Activated T-cell treated with anti-CD3 and anti-CD28 coated beads for 4 hours (primary cell): ENCODE results near the gene PLS3.
"Not testable (repeated sequence)": the region's sequence is repeated elsewhere in the genome, so short reads cannot be mapped to it uniquely, and the experiment has no call there.

ENCODE experiments used
- DNase-seq: peaks from one replicate; pipeline ENCODE4 v3.0.0-alpha.2; 2020

PLS3 gene, protein sequence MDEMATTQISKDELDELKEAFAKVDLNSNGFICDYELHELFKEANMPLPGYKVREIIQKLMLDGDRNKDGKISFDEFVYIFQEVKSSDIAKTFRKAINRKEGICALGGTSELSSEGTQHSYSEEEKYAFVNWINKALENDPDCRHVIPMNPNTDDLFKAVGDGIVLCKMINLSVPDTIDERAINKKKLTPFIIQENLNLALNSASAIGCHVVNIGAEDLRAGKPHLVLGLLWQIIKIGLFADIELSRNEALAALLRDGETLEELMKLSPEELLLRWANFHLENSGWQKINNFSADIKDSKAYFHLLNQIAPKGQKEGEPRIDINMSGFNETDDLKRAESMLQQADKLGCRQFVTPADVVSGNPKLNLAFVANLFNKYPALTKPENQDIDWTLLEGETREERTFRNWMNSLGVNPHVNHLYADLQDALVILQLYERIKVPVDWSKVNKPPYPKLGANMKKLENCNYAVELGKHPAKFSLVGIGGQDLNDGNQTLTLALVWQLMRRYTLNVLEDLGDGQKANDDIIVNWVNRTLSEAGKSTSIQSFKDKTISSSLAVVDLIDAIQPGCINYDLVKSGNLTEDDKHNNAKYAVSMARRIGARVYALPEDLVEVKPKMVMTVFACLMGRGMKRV

DNA sequence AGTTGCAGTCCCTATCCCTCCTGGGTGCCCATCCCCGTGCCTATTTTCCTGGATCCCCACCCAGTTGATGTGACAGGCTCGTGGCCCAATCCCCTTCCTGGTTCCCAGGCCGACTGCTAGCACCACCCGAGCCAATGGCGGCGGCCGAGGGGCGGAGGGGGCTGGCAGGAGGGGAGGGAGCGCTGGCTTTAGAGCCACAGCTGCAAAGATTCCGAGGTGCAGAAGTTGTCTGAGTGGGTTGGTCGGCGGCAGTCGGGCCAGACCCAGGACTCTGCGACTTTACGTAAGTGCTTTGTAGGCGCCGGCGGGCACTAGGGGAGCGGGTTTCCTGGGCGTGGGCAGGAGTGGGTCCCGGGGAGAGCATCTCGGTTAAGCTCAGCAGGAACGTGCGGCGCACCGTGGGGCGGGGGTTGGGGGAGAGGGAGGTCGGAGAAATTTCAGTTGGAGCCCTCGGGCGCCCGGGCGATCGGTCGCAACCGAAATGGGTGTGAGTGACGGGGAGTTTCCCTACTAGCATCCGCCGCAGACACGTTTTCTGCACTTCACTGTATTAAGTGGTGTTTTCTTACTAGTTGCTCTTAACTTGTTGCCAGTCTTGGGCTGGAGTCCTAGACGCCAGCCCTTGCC lies at the start of gene PLS3:
Gene PLS3, plus strand, starts transcription at position 197 of the 627 bp plus-strand sequence. CDS start 49,077 bp downstream, outside the sequence.
- DNase-seq: no peak

DNA sequence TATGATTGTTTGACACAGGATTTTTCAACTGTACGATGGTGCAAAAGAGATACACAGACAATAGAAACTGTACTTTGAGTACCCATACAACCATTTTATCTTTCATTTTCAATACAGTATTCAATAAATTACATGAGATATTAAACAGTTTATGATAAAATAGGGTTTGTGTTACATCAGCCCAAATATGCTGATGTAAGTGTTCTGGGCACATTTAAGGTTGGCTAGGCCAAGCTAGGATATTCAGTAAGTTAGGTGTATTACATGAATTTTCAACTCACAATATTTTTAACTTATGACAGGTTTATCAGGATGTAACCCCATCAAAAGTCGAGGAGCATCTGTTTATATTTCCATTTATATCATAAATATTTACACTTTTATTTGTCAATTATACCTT lies 42.9 kb upstream of the PLS3 start:
- no peak for DNase-seq

DNA sequence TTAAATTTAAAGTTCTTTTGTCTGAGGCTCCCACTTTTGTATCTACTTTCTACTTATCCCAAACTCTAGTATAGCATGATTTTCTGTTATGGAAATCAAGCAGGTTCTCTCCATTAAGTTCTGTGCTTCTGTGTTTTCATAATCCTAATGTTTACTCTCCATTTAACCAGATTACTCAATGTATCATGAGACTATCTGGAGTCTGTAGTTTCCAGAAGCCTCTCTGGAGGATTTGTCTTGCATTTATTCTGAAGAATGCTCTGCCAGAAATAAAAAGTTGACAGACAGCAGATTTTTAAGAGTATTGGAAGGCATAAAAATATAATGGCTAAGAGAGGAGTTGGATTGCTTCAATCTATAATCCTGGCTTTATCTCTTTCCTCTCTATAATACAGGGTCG lies 39.2 kb upstream of the PLS3 start:
- no peak for DNase-seq

DNA sequence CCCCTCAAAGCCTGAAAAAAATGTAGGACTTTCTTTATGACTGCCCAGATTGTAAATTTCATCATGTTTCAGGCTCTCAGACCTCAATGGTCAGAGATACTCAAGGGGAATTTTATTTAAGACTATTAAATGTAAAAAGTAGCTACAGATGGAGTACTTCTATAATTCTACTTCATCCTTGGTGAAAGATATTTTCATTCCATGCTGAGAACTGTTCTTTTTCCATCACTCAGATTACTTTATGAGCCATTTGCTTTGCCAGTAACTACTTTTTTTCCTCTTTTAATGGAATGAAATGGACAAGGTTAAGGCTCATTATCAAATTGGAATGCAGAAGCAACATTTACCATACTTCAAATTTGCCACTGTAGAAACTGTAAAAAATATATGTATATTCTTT lies 38.0 kb upstream of the PLS3 start:
- no peak for DNase-seq

DNA sequence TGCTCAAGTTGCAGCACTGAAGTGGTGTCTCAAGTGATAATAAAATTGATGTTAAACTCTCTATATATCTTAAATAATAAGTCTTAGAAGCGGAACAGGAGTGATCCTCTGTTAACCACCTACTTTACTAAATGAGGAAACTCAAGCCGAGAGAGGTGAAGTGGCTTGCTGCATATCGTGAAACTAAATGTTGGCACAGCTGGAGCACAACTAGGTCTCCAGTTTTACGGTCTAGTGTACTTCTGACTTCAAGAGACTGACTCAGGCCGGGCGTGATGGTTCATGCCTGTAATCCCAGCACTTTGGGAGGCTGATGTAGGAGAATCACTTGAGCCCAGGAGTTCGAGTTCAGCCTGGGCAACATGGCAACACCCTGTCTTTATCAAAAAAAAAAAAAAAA lies 35.5 kb upstream of the PLS3 start:
- no peak for DNase-seq

DNA sequence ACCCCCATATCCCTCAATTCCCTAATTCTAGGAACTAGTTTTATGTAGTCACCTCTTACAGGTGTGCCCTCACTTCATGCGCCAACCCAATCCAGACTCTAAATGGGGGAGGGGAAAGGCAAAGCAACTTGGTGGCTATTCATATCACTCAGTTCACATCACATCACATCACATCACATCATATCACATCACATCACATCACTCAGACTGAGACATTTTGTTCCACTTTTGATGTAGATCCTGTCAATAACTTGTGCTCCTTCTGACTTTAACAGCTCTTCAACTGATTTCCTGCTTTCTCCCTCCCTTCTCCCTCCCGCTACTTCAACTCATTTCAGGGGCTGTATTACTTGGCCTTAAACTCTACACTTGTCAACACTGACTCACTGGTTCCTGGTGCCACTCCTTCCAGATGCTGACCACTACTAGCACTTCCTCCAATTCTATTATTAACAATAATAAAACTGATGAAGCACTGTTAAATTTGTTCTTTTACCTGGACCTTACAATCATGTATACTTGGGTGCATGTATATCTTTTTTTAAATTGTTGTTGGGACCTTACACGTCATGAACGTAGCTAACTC lies 29.1 kb upstream of the PLS3 start:
- no peak for DNase-seq

DNA sequence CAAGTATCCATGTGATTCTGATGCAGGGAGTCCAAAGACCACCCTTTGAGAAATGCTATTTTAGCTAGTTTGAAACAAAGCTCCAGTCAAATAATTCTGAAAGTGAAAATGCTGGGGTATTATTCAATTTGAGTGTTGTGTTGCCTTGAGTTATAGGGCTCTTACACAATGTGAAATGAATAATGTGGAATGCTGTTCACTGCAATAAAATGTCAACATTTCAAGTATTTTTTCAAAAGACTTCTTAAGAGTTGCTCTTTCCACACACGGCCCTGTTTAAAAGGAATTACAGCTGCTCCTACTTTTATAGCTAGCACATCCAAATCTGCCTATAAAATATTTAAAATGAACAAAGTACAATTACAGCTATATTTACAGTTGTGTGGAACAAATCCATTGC lies 27.5 kb upstream of the PLS3 start:
- no peak for DNase-seq

DNA sequence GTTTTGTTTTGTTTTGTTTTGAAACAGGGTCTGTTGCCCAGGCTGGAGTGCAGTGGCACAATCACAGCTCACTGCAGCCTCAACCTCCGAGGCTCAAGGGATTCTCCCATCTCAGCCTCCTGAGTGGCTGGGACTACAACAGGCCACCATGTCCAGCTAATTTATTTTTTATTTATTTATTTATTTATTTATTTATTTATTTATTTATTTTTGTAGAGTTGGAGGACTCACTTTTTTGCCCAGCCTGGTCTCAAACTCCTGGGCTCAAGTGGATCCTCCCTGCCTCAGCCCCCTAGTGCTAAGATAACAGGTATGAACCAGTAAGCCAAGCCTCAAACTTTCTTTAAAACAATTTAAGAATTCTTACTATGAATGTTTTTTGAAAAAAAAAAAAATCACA lies 26.6 kb upstream of the PLS3 start:
- DNase-seq: no peak

DNA sequence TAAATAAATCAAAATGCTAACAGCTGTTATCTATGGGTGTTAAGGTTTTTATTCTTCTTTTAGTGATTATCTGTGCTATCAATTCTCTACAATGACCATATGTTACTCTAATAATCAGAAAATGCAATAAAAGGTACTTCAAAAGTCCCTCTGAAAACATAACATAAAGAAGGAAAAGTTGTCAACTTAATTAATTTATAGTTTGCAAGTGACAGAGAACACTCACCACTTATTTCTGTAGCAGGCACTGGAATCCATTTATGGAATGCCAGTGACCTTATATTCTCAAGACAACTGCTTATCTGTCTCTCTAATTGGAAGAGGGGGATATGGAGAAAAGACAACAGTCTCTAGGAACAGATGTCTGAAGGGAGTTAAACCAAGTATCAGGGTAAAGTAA lies 25.6 kb upstream of the PLS3 start:
- DNase-seq: no peak

DNA sequence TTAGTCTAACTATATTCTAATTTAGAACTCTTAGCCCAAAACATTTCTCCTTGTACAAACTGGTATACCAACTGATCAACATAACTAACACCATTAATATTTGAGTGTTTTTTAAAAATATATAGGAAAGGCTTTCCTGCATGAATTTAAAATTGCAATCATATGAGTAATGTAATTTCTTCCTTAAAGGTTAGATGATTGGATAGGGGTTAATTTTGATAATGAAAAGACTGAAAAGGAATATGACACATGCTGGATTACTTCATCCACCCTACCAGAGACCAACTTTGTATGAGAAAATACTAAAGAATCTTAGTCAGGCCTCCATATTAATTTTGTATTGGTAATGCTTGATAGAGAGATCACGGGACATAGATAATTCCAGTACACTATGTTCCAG lies 25.1 kb upstream of the PLS3 start:
- DNase-seq: no peak

DNA sequence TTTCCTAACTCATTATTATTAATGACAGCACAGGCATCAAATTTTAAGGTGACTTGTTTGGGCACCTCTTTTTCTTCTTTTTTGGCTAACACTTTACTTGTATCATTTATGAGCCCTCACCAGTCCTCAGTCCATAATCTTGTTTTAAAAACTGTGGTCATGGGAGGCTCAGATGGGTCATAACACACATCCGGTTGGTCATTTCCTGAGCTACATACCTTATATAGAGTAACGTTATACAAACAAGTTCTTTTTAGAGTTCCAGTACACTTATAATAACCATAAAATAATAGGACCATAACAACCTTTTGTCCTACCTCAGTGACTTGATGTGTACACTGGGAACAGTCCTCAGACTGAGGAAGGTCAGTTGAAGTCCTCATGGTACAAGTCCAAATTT lies 21.1 kb upstream of the PLS3 start:
- DNase-seq: no peak

DNA sequence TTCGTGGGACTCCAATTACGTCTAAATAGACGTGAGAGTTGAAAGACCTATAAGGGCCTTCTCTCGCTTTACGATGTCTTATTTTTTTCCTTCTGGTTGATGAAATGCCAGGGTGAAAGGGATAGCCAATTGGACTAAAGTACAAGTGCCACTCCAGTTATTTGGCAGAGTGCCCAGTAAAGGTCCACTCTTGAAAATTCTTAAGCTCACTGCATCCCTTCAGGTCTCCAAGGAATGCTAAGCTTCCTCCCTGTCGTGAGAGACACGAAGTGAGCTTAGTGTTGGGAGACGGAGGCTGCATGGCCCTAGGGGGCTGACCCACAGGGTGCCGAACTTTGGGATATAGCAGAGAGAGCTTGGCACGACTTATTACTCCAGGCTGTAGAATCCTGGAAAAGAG lies 19.9 kb upstream of the PLS3 start:
- DNase-seq: not testable (repeated sequence)

DNA sequence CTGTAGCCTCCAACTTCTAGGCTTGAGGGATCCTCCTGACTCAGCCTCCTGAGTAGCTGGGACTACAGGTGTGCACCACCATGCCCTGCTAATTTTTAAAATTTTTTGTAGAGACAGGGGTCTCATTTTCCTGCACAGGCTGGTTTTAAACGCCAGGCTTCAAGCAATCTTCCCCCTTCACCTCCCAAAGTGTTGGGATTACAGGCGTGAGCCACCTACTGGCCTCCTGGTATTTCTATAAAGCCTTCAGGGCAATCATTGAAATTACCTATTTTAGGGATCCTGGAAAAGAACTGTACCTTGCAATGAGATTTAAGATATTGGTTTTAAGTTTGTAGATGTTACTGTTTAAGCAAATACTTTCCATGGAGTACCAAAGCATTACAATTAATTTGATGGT lies 13.5 kb upstream of the PLS3 start:
- DNase-seq: no peak

DNA sequence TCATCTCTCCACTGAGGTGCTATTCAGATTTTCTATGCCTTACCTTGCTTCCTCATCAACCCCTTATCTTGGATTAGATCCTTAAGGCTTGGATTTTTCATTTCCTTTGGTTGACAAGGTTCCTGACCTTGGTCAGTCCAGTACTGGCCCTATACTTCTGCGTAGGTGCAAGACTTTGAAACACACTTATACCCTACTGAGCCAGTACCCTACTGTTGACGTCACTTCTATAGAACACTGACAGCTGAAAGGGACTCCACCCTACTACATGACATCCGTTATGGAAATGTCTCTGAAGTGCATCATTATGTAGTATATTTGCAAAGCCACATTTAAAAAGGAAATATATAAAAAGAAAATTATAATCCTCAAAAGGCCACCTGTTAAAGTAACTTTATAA lies 12.0 kb upstream of the PLS3 start:
- no peak for DNase-seq

DNA sequence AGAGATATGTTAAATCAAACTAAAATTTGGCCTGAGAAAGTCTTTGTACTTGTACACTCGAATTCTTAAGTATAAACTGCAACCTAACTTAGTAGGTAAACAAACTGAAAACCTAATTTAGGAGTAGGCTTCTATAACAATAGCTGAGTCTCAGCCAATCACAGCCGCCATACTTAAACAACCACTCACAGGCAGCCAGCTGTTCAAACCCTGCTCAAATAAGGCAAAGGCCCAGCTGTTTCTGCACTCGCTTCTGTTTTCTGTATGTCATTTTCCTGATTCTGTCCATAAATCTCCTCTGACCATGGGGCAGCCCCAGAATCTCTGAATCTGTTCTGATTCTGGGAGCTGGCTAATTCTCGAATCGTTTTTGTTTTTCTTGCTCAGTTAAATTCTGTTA lies 7.8 kb upstream of the PLS3 start:
- no peak for DNase-seq

DNA sequence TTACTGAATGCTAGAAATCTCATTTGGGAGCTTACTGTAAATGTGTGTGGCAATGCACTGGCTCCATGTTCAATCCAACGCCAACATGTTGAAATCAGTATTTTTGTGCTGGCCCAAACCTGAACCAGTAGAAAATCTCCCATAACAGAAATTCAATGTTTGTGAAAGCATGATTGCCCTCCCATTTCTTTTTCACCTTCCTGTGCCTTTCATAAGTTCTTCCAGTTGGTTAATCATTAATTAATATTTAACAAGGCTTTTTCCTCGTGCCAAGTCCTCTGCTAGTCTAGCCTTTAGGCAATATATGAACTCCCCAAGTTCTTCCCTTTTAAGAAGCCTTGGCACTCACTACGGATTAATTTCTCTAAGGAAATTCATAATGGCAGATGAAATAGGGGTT lies 1.3 kb upstream of the PLS3 start:
- no peak for DNase-seq

DNA sequence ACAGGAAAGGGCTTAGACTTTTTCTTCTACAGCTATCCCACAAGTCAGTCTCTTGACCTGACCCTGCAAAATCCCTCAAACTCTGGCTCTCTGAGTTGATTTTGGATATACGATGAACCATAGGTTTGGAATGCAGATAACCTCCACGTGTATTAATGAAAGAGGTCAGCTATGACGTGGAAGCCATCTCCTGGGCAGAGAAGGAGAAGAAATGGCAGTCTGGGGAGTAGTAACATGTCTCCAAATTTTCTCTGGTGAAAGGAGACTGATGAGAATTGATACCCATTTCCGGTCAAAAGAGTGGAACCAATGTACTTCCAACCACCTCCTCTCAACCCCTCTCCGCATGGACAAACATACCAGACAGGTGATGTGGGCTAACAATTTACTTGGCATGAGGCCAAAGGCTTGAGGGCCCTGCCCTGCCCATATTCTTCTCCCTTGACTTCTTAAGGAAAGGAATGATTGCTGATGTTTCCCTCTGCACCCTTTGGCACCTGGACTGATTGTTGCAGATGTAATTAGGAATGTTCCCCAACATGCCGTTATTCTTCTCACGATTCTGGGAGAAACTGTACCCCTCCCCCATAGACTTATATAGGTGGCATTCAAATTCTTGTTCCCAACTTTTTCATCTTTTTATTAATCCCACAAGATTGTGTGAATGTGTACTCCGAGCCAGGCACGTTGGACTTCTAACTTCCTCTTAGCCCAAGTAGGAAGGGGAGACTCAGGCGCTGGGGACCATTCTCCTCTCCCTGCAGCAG lies 580 bp upstream of the PLS3 start:
- no peak for DNase-seq

DNA sequence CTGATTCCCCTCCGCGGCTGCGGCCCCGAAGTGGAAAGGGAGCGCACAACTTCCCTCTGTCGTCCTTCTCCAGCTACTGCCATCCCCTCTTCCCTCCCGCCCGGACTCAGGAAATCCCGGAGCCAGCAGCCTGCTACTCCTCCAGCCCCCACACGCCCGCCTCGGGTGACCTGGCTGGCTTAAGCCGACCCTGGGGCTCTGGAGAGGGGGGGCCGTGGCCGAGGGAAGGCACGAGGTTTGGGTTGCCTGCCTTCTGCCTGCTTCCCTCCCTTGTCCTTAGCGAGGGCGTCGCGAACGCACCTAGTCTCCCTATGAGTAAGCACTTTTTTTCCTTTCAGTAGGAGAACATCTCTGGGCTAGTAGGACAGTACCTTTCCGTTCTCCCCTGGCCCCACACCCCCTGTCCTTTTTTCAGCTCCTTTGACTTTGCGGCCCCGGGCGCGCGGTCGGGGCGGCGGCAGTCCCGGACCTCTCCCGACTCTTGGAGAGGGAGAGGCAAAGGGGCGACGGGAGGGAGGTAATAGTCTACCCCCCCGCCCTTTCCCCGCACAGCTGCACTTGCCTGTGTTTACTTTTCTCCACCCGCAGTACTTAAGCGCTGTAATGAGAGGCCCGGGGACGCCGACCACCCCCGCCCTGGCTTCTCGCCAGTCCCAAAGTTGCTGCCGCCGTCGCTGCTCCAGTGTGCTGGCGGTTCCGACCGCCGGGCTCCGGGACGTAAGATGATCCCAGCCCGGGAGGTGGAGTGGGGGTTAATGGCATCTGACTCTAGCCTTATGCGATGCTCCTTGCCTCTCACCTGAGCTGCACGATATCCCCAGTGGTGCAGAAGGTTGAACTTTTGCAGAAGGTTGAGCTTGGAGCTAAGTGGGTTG lies 868 bp downstream of the PLS3 start:
- no peak for DNase-seq

DNA sequence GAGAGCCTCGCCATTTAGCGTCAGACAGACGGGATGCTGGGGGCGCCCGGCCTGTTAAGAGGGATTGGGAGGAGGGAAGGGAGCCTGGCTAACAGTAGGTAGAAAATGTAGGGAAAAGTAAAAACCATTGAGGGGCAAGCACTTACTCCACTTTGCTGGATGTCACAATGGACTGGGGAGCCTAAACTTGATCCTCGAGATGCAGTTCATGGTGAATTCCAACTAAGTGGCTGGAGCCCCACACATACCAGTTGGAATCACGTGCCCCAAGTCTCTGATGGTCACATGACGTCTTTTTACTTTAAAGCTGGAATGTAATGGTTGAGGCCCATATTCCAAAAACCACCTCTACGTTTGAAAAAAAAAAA lies 1.5 kb downstream of the PLS3 start:
- DNase-seq: no peak

DNA sequence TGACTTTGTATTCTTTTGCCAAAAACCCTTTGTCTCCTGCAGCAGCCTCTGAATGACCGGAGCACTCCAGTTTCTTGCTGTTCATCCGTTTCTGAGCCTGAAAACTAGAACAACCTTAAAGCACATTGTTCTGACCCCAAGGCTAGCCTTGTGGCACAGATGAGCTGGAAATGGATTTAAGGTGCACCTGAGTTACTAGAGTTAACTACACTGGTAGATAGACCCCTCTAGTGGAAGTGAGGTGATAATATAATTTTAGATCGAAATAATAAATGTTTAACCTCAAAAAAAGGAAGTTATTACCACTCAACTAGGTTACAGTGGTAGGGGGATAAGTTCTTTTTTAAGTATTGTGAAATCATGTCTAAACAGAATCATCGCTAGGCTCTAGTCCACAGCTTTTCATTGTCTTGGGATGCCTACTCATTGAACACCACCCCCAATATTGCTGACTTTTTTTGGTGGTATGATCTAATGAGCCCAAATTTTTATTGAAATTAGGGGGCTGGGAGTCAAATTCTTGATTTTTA lies 2.7 kb downstream of the PLS3 start:
- DNase-seq: no peak

DNA sequence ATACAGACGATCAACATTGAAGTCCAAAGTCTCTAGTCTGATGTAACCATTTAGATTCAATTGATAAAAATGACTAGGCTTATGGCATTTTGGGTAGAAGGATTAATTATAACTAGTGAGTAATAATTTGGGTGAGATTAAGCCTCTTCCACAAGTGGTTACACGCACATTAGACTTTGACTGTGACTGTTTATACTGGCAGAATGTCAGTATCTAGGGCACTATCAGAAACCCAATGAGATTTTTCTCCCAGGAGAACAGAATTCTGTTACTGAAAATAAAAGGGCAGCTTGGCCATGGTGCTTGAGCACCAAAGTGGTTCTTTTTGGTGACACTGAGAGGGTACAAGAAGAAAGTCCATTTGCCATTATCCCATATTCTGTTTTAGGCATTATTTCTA lies 3.3 kb downstream of the PLS3 start:
- DNase-seq: no peak

DNA sequence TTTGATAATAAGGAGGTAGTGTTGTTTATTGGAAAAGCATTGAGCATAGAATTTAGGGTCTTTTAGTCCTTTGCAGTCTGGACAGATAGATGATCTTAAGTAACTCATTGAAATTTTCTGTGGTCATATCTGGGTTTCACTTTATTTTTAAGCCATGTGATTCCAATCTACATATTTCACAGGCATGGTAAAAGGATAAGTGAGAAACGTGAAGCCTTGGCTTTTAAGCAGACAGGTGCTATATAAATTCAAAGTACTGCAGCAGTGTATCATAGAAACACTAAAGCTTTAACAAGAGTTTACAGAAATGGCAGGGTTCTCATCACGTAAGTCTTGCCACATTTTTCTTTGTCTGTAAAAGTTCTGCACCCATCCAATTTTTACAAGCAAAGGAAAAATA lies 4.9 kb downstream of the PLS3 start:
- DNase-seq: no peak
